Activated naive CD4-positive, alpha-beta T cell treated with anti-CD3 and anti-CD28 coated beads, Interleukin-2, amount 50 U/mL, for 16 hours (primary cell): ENCODE data around the gene UBTD2.

Experiments
- DNase-seq: peaks from one replicate; pipeline ENCODE4 v3.0.0-alpha.2; 2020

Gene UBTD2

DNA sequence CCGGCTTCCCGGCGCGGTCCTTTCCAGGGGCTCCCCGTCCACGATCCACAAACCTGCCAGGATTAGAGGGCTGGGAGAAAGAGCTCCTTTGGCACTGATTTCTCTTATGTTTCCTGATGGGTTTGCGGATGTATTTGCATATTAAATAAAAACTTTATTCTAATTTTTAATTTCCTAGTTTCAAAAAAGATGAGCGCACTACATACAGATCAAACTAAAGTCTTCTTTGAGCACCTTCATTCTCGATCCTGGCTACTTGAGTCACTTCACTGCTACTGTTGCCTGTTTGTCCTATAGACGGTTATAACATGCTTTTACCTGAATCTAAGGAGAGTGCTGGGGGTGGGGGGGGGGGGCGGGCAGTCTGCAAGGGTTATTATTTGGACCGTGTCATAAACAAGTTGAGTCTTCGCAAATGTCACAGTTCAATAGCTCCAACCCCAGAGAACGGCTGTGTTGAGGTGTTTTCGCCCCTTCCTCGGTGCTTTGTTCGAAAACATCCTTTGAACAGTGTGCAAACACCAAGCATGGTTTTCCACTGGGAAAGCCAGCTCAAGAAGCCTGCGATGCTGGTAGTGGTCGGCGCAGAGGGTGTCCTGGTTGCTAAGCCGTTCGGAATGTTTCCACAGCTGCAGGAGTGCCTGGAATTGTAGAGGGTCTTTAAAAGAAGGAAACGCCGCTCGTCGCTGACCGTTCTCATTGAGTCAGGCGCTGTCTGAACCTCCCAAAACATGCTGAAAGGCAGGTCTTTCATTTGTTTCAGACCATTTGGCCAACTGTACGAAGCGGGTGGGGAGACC, 94.5 kb downstream of the UBTD2 start:
- DNase-seq = no peak

DNA sequence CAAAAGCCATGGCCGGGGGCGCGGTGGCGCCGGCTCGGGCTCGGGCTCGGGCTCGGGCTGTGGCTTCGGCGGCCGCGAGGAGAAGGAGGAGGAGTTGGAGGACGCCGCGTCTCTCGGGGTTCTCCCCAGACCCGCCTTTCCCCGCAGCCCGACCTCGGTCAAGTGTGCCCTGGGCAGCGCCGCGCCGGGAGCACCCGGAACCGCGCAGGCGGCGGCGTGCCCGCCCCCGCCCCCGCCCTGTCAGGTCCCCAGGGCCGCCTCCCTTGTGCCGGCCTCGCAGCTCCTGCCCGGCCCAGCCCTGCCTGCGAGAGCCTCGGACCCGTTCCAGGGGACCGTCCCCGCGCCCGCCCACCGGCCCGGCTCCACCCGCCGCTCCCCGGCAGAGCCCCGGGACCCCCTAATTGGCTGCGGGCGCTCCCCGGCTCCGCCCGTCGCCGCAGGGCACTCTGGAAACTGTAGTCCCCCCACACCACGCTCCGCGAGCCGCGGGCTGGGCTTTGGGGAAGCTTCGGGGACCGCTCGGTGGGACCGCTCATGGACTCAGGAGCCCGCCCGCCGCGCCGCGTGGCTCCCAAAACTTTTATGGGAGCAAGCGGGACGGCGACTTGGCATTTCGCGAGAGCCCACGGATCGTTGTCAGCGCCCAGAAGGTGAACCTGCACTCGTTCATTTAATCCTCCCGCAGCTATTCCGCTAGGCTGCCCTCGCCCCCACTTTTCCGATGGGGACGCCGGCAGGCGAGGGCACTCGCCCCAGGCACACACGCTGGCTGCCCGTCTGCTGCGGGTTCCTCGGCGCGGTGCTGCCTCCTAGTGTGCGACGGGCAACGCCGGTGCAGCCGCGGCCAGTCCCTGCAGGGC, 95.3 kb downstream of the UBTD2 start, which contains the start of gene STK10:
Gene STK10, minus strand, starts transcription at position 192 of the 860 bp plus-strand sequence. Its CDS starts 182 bp downstream, at position 10.
- DNase-seq = peak; percentile 90

GRCh38 chr5:172187118-172188032, 96.2 kb downstream of the UBTD2 start:
- DNase-seq = peak; percentile 72

DNA sequence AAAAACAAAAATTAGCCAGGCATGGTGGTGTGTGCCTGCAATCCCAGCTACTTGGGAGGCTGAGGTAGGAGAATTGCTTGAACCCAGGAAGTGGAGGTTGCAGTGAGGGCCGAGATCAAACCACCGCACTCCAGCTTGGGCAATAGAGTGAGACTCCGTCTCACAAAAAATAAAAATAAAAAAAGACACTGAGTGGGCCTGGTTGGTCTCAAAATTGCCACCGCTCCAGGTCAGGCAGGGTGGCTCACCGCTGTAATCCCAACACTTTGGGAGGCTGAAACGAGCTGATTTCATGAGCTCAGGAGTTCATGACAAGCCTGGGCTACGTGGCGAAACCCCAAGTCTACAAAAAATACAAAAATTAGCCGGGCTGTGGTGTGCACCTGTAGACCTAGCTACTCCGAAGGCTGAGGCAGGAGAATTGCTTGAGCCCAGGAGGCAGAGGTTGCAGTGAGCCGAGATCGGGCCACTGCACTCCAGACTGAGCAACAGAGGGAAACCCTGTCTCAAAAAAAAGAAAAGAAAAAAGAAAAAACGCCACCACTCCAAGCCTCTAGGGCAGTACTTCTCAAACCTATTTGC, 97.4 kb downstream of the UBTD2 start:
- DNase-seq = no peak

DNA sequence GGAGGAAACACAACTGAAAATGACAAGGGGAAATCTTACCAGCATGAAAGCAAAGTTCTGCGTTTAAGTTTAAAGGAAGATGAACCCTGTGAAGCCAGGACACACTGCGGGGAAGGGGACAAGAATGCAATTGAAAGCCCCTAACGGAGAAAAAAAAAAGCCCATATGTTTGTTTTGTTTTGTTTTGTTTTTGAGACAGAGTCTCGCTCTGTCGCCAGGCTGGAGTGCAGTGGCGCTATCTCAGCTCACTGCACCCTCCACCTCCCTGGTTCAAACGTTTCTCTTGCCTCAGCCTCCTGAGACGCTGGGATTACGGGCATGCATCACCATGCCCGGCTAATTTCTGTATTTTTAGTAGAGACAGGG, 98.5 kb downstream of the UBTD2 start:
- no peak for DNase-seq

- DNase-seq = no peak
These were observed 99.7 kb downstream of the UBTD2 start for GRCh38 chr5:172183881-172184280.

- DNase-seq = no peak
These were observed 101.3 kb downstream of the UBTD2 start for GRCh38 chr5:172182291-172182690.

GRCh38 chr5:172180936-172181335, 102.6 kb downstream of the UBTD2 start:
- DNase-seq = no peak

DNA sequence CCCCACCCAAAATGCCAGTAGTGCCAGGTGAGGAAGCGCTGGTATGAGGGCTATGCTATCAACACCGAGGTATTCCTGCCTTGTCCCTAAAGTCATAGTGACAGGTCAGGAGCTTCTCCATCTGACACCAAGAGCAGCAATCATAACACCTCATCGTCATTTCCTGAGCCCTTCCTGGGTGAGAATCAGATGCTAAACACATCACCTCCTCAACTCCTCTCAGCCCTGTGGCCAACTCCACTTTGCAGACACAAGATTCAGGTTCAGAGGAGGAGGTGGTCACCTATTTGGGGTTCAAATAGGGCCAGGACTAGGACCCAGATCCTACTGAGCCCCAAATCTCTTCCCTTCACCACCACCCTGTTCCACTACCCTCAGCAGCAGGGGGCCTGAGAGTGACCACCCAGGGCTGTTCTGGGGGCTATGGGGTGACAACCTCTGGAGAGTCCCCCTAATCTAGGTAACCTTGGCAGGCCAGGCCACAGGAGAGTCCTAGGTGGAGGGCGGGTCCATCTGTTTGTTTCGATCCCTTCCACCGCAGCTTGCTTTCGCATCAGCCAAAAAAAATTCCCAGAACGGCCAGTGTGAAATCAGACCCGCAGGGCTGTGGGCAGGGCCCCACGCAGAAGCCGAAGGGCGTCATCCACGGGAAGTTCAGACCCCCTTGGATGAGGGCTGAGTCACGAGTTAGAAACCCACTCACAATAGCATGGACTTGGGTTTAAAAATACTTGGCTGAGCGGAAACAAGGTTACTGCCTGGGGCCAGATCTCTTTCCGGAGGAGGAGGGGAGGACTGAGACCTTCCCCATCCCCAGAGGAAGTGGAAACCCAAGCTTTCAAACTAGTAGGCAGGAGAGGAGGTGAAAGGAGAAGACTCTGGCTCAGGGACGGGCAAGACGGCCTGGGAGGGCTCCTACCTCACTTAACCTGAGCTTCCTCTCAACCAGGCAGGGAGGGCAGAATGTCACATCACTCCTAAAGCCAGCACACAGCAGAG, 104.3 kb downstream of the UBTD2 start:
- DNase-seq = no peak

DNA sequence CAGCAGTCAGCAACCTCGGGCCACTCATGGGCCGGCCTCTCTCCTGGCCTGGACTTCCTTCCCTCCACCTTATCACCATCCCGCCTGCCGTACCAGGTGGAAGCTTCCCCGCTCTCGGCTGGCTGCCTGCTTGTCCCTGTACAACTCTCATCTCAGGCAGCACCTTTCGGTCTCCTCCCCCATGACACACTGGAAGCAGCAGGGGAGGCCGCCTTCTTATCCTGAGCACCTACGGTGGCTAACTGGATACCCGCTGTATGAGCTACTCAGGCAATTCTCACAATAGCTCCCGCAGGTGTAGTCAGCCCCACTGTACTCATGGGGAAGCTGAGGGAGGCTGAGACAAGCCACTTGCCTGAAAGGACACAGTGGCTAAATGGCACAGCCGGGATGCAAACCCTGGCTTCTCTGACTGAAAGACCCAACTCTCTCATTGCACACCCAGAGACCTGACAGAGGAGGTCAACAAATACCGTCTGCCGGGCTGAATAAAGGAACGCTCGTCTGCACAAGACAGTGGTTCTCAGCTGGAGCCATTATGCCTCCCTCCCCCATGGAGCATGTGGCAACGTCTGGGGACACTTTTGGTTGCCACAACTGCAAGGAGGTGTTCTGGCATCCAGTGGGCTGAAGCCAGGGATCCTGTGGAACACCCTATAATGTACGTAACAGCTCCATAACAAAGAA, 105.1 kb downstream of the UBTD2 start:
- peak; percentile 34 for DNase-seq

- no peak for DNase-seq
These were observed 106.4 kb downstream of the UBTD2 start for GRCh38 chr5:172177176-172177575.

- DNase-seq = peak; percentile 84
These were observed 108.3 kb downstream of the UBTD2 start for GRCh38 chr5:172175263-172175719.

GRCh38 chr5:172173564-172174153, 109.9 kb downstream of the UBTD2 start:
- peak; percentile 61 for DNase-seq

DNA sequence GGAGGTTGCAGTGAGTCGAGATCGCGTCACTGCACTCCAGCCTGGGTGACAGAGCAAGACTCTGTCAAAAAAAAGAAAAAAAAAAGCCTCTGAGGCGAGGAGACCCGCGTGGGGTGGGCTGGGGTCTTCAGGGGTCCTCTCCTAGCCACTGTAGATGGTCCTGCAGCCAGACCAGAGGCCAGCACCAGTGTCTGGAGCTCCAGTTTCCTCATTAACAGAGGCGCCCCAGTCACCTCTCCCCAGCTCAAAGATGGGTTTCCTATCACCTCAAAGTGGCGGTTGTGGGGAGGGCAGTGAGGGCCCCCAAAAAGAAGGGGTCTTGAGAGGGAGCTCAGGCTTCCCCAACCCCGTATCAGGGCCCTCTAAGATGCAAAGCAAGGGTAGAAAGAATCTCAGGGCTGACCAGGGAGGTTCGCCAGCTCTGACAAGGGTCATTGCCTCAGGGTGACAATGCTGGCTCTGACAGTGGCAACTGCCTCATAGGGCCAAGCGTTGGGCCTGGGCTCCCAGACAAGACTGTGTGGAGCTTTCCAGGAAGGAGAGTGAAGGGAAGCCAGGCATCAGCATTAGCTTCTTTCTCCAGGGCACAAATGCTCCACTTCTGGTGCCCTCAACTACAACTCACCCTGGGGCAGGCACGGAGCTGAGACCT, 110.5 kb downstream of the UBTD2 start:
- no peak for DNase-seq

GRCh38 chr5:172171118-172171517, 112.4 kb downstream of the UBTD2 start:
- DNase-seq = no peak

GRCh38 chr5:172170251-172170701, 113.3 kb downstream of the UBTD2 start:
- DNase-seq = no peak

- no peak for DNase-seq
These were observed 114.3 kb downstream of the UBTD2 start for GRCh38 chr5:172169216-172169615.

GRCh38 chr5:172168311-172168710, 115.3 kb downstream of the UBTD2 start:
- no peak for DNase-seq

DNA sequence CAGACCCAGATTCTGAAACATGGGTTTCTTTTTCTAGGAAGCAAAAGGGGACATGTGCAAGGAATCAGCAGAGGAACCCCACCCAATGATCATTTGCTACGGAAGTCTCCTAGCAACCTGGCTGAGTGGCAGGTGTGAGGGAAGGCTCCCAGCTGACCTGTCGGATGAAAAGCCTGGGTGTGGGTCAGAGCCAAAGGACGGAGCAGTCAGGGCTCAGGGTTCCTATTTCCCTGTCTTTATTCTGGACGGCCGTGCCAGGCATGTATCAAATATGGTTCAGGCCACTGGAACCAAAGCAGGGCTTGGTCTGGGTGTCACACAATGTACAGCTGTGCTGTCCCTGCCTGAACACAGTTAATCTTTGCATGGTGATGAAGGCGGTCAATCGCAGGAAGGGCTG, 115.7 kb downstream of the UBTD2 start:
- no peak for DNase-seq
